ENCODE measurements around the gene JAM2.
"Not testable (repeated sequence)": the region's sequence is repeated elsewhere in the genome, so short reads cannot be mapped to it uniquely, and the experiment has no call there.

JAM2 gene

GRCh38 chr21:25625776-25626555 lies 13.1 kb upstream of the JAM2 start:
- H3K4me3 ChIP-seq (ENCODE audit: low read depth in 1 of 5, low read length in 5 of 5); H3K9me3 ChIP-seq (ENCODE audit: control insufficient read depth in 5 of 5, low read length in 5 of 5); H3K27me3 ChIP-seq (ENCODE audit: control insufficient read depth in 5 of 5, insufficient read depth in 4 of 5, low read length in 5 of 5); H3K4me1 ChIP-seq (ENCODE audit: control insufficient read depth in 5 of 5, insufficient read depth in 5 of 5, low read length in 5 of 5); H3K27ac ChIP-seq (ENCODE audit: low read depth, low read length); H3K36me3 ChIP-seq (ENCODE audit: control insufficient read depth in 5 of 5, insufficient read depth in 5 of 5, low read length in 5 of 5); H3K9ac ChIP-seq (ENCODE audit: low read length in 5 of 5): not testable (repeated sequence)

GRCh38 chr21:25626757-25627156 lies 12.3 kb upstream of the JAM2 start:
- Histone ChIP-seq H3K4me1 (ENCODE audit: control insufficient read depth in 5 of 5, insufficient read depth in 5 of 5, low read length in 5 of 5) (peaks cover 0 to 7% (median 0%) of the 10 kb centered on the region in 5 donors), H3K36me3 (ENCODE audit: control insufficient read depth in 5 of 5, insufficient read depth in 5 of 5, low read length in 5 of 5) (no peaks in the 10 kb centered on the region), H3K4me3 (ENCODE audit: low read depth in 1 of 5, low read length in 5 of 5) (no peak overlapping the region), H3K9ac (ENCODE audit: low read length in 5 of 5) (no peak overlapping the region), H3K27ac (ENCODE audit: low read depth, low read length) (no peak overlapping the region), H3K27me3 (ENCODE audit: control insufficient read depth in 5 of 5, insufficient read depth in 4 of 5, low read length in 5 of 5) (no peaks in the 10 kb centered on the region), H3K9me3 (ENCODE audit: control insufficient read depth in 5 of 5, low read length in 5 of 5) (no peaks in the 10 kb centered on the region)

DNA sequence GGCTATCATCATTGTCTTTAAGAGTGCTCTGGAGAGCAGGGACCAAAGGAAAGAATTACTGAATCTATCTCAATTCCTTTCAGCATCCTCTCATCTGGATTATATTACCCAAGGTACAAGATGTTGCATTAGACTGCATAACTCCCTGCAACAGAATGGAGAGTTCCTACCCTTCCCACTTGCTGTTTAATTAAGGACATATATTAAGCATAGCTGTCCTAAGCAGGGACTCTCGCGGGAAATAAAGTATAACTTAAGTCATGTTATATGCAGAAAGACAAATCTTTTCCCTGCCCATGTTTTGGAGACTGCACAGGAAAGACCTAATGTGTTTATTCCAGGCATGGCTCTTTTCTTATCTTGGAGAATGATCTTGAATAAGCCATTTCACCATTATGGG lies 6.8 kb upstream of the JAM2 start:
- H3K27me3 ChIP-seq (ENCODE audit: control insufficient read depth in 5 of 5, insufficient read depth in 4 of 5, low read length in 5 of 5), result no peaks in the 10 kb centered on the region
- H3K36me3 ChIP-seq (ENCODE audit: control insufficient read depth in 5 of 5, insufficient read depth in 5 of 5, low read length in 5 of 5), result no peaks in the 10 kb centered on the region
- no peak overlapping the region for H3K9ac ChIP-seq (ENCODE audit: low read length in 5 of 5)
- H3K4me1 ChIP-seq (ENCODE audit: control insufficient read depth in 5 of 5, insufficient read depth in 5 of 5, low read length in 5 of 5), result no peaks in the 10 kb centered on the region
- H3K4me3 ChIP-seq (ENCODE audit: low read depth in 1 of 5, low read length in 5 of 5), result no peak overlapping the region
- H3K9me3 ChIP-seq (ENCODE audit: control insufficient read depth in 5 of 5, low read length in 5 of 5), result no peaks in the 10 kb centered on the region
- H3K27ac ChIP-seq (ENCODE audit: low read depth, low read length), result no peak overlapping the region

DNA sequence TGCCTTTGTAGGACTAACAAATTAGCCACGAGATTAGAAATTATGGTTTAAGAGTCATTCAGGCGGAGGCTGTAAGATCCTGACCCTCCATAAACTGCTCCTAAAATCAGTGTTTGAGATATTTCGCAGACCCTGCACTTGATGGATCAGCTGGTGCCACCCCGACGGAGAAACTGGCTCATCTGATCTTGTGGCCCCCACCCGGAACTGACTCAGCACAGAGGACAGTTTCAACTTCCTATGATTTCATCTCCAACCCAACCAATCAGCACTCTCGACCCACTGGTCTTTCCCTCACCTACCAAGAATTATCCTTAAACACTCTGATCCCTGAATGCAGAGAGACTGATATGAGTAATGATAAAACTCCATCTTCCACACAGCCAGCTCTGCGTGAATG lies 3.7 kb upstream of the JAM2 start:
- H3K9ac ChIP-seq (ENCODE audit: low read length in 5 of 5), result no peak overlapping the region
- no peaks in the 10 kb centered on the region for H3K36me3 ChIP-seq (ENCODE audit: control insufficient read depth in 5 of 5, insufficient read depth in 5 of 5, low read length in 5 of 5)
- peaks cover 0 to 8% (median 3%) of the 10 kb centered on the region in 5 donors for H3K27me3 ChIP-seq (ENCODE audit: control insufficient read depth in 5 of 5, insufficient read depth in 4 of 5, low read length in 5 of 5)
- H3K4me3 ChIP-seq (ENCODE audit: low read depth in 1 of 5, low read length in 5 of 5), result no peak overlapping the region
- peaks cover 0 to 19% (median 17%) of the 10 kb centered on the region in 5 donors for H3K4me1 ChIP-seq (ENCODE audit: control insufficient read depth in 5 of 5, insufficient read depth in 5 of 5, low read length in 5 of 5)
- no peaks in the 10 kb centered on the region for H3K9me3 ChIP-seq (ENCODE audit: control insufficient read depth in 5 of 5, low read length in 5 of 5)
- H3K27ac ChIP-seq (ENCODE audit: low read depth, low read length), result no peak overlapping the region

DNA sequence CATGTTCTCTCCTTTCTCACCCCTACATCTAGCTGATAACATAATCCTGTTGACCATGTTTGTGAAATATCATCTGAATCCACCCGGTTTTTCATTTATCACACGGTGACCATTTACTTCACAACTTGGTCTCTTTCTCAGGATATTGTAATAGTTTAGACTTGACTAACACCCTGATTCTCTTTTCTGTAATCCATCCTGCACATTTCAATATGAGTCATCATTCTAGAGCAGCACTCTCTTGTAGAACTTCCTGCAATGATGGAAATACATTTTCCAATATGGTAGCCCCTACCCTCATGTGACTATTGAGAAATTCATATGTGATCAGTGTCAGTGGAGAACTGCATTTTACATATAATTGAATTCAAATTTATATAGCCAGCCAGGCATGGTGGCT lies 2.3 kb upstream of the JAM2 start:
- Histone ChIP-seq H3K4me1 (ENCODE audit: control insufficient read depth in 5 of 5, insufficient read depth in 5 of 5, low read length in 5 of 5) (peaks cover 2 to 25% (median 22%) of the 10 kb centered on the region in 5 donors), H3K4me3 (ENCODE audit: low read depth in 1 of 5, low read length in 5 of 5) (no peak overlapping the region), H3K9ac (ENCODE audit: low read length in 5 of 5) (no peak overlapping the region), H3K9me3 (ENCODE audit: control insufficient read depth in 5 of 5, low read length in 5 of 5) (no peaks in the 10 kb centered on the region), H3K27ac (ENCODE audit: low read depth, low read length) (no peak overlapping the region), H3K27me3 (ENCODE audit: control insufficient read depth in 5 of 5, insufficient read depth in 4 of 5, low read length in 5 of 5) (peaks cover 0 to 12% (median 3%) of the 10 kb centered on the region in 5 donors), H3K36me3 (ENCODE audit: control insufficient read depth in 5 of 5, insufficient read depth in 5 of 5, low read length in 5 of 5) (no peaks in the 10 kb centered on the region)

- H3K4me3 ChIP-seq (ENCODE audit: low read depth in 1 of 5, low read length in 5 of 5), result peak overlapping the region in 2 of 5 donors; percentile 74 to 78
- H3K36me3 ChIP-seq (ENCODE audit: control insufficient read depth in 5 of 5, insufficient read depth in 5 of 5, low read length in 5 of 5), result no peaks in the 10 kb centered on the region
- no peaks in the 10 kb centered on the region for H3K9me3 ChIP-seq (ENCODE audit: control insufficient read depth in 5 of 5, low read length in 5 of 5)
- H3K4me1 ChIP-seq (ENCODE audit: control insufficient read depth in 5 of 5, insufficient read depth in 5 of 5, low read length in 5 of 5), result peaks cover 2 to 25% (median 22%) of the 10 kb centered on the region in 5 donors
- H3K27me3 ChIP-seq (ENCODE audit: control insufficient read depth in 5 of 5, insufficient read depth in 4 of 5, low read length in 5 of 5), result peaks cover 0 to 12% (median 3%) of the 10 kb centered on the region in 5 donors
- H3K27ac ChIP-seq (ENCODE audit: low read depth, low read length), result peak overlapping the region; percentile 70
- H3K9ac ChIP-seq (ENCODE audit: low read length in 5 of 5), result peak overlapping the region in 1 of 5 donors; percentile 44
Measured at GRCh38 chr21:25637851-25638659, 1.0 kb upstream of the JAM2 start.

- peak overlapping the region; percentile 40 to 81 (median 69) for H3K9ac ChIP-seq (ENCODE audit: low read length in 5 of 5)
- peaks cover 2 to 25% (median 22%) of the 10 kb centered on the region in 5 donors for H3K4me1 ChIP-seq (ENCODE audit: control insufficient read depth in 5 of 5, insufficient read depth in 5 of 5, low read length in 5 of 5)
- no peaks in the 10 kb centered on the region for H3K36me3 ChIP-seq (ENCODE audit: control insufficient read depth in 5 of 5, insufficient read depth in 5 of 5, low read length in 5 of 5)
- H3K27me3 ChIP-seq (ENCODE audit: control insufficient read depth in 5 of 5, insufficient read depth in 4 of 5, low read length in 5 of 5), result peaks cover 0 to 12% (median 3%) of the 10 kb centered on the region in 5 donors
- peak overlapping the region; percentile 39 to 78 (median 75) for H3K4me3 ChIP-seq (ENCODE audit: low read depth in 1 of 5, low read length in 5 of 5)
- H3K9me3 ChIP-seq (ENCODE audit: control insufficient read depth in 5 of 5, low read length in 5 of 5), result no peaks in the 10 kb centered on the region
- peak overlapping the region; percentile 70 for H3K27ac ChIP-seq (ENCODE audit: low read depth, low read length)
Measured at GRCh38 chr21:25639551-25640201, 618 bp downstream of the JAM2 start.

GRCh38 chr21:25640202-25640942 lies 1.3 kb downstream of the JAM2 start:
- peaks cover 0 to 12% (median 3%) of the 10 kb centered on the region in 5 donors for H3K27me3 ChIP-seq (ENCODE audit: control insufficient read depth in 5 of 5, insufficient read depth in 4 of 5, low read length in 5 of 5)
- no peaks in the 10 kb centered on the region for H3K36me3 ChIP-seq (ENCODE audit: control insufficient read depth in 5 of 5, insufficient read depth in 5 of 5, low read length in 5 of 5)
- peak overlapping the region; percentile 70 for H3K27ac ChIP-seq (ENCODE audit: low read depth, low read length)
- no peaks in the 10 kb centered on the region for H3K9me3 ChIP-seq (ENCODE audit: control insufficient read depth in 5 of 5, low read length in 5 of 5)
- H3K4me1 ChIP-seq (ENCODE audit: control insufficient read depth in 5 of 5, insufficient read depth in 5 of 5, low read length in 5 of 5), result peaks cover 2 to 25% (median 22%) of the 10 kb centered on the region in 5 donors
- H3K9ac ChIP-seq (ENCODE audit: low read length in 5 of 5), result peak overlapping the region in 4 of 5 donors; percentile 68 to 81 (median 70)
- peak overlapping the region; percentile 52 to 78 (median 75) for H3K4me3 ChIP-seq (ENCODE audit: low read depth in 1 of 5, low read length in 5 of 5)

DNA sequence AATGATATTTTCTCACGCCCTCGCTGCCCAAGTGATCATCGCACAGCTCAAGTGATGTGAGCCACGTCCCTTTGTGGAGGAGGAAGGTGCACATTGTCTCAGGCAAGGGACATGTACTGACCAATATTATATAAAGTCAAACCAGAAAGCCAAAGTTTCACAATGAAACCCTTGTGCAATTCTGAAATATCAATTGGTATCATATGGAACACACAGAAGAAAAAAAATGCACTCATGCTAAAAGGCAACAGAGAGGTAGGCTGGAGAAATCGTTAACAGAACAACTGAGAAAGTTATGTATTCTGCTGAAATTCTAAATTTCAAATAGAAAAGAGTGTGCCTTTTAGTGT lies 1.9 kb downstream of the JAM2 start:
- no peaks in the 10 kb centered on the region for H3K9me3 ChIP-seq (ENCODE audit: control insufficient read depth in 5 of 5, low read length in 5 of 5)
- H3K27me3 ChIP-seq (ENCODE audit: control insufficient read depth in 5 of 5, insufficient read depth in 4 of 5, low read length in 5 of 5), result peaks cover 0 to 12% (median 3%) of the 10 kb centered on the region in 5 donors
- H3K4me1 ChIP-seq (ENCODE audit: control insufficient read depth in 5 of 5, insufficient read depth in 5 of 5, low read length in 5 of 5), result peaks cover 2 to 25% (median 22%) of the 10 kb centered on the region in 5 donors
- H3K9ac ChIP-seq (ENCODE audit: low read length in 5 of 5), result peak overlapping the region in 3 of 5 donors; percentile 68 to 81 (median 72)
- H3K4me3 ChIP-seq (ENCODE audit: low read depth in 1 of 5, low read length in 5 of 5), result peak overlapping the region in 4 of 5 donors; percentile 52 to 78 (median 74)
- H3K36me3 ChIP-seq (ENCODE audit: control insufficient read depth in 5 of 5, insufficient read depth in 5 of 5, low read length in 5 of 5), result no peaks in the 10 kb centered on the region
- H3K27ac ChIP-seq (ENCODE audit: low read depth, low read length), result peak overlapping the region; percentile 70

All from subcutaneous abdominal adipose tissue (tissue), 5 donors.